Breast epithelium (tissue), 4 donors: Measurements from ENCODE around the gene SIGLEC10. TPM values are rescaled to one million over a fixed set of nuclear protein-coding genes. Genes with fewer than 3 reads are reported as not detected.
A peak's percentile ranks its signal among the peaks of the same experiment; 100 is the strongest.

Experiments used
- DNase-seq, 2 donors: peaks; one replicate each; pipeline ENCODE4 v3.0.0-alpha.2; 2019; ENCODE audit warnings: low spot score in 2 of 2
- H3K27ac ChIP-seq, 2 donors: fragments of 200-600 bp; sonication (generic) in 1 of 2; one replicate each; pipeline ENCODE4 v1.5.1; 2016 to 2019; ENCODE audit warnings: mild to moderate bottlenecking in 1 of 2
- H3K27me3 ChIP-seq, 2 donors: fragments of 200-600 bp; sonication (generic) in 1 of 2; one replicate each; pipeline versions ENCODE4 v1.5.1 to v1.6.0; 2017 to 2019; ENCODE audit warnings: control low read depth in 1 of 2, mild to moderate bottlenecking in 1 of 2
- H3K36me3 ChIP-seq: fragments of 200-600 bp; one replicate; pipeline ENCODE4 v1.5.1; 2019
- H3K4me1 ChIP-seq, 2 donors: fragments of 200-600 bp; sonication (generic); one replicate each; pipeline ENCODE4 v1.5.1; 2016 to 2019; ENCODE audit warnings: control low read depth in 1 of 2
- H3K4me3 ChIP-seq, 3 donors: fragments of 200-600 bp; sonication (generic); 1 replicate in 2 of 3; 2 replicates in 1 of 3; pipeline ENCODE4 v1.5.1; 2016 to 2019; ENCODE audit warnings: mild to moderate bottlenecking in 3 of 3, moderate library complexity in 2 of 3
- H3K9me3 ChIP-seq, 2 donors: fragments of 200-600 bp; sonication (generic) in 1 of 2; one replicate each; pipeline ENCODE4 v1.5.1; 2016 to 2019; ENCODE audit warnings: control low read depth in 1 of 2
- POLR2A ChIP-seq: fragments of 450-650 bp; IDR thresholded peaks from one replicate; pipeline ENCODE4 v1.6.1; 2016; ENCODE audit warnings: antibody characterized with exemption, mild to moderate bottlenecking, moderate library complexity
- POLR2AphosphoS5 ChIP-seq, 3 donors: sonication (generic); formaldehyde crosslinking; IDR thresholded peaks; one replicate each; pipeline ENCODE4 v1.6.1; 2017; ENCODE audit warnings: antibody characterized with exemption in 3 of 3
- intact Hi-C: fragments of 100-400 bp; cut with DNase I; formaldehyde crosslinking; loops from one replicate; pipeline ENCODE4 v1.15.1; 2023; ENCODE audit warnings: low total_unique reads
- total RNA-seq, 3 donors: library from RNA; depleted of rRNA; stranded (reverse); fragments of >200 nt; gene quantifications; one replicate each; pipeline ENCODE4 v1.1.0, GENCODE V29; 2016
- TF ChIP-seq, protein P1 (sequence below), 3 donors: fragments of 450-650 bp; IDR thresholded peaks; one replicate each; pipeline ENCODE4 v1.5.1; 2016 to 2017; ENCODE audit warnings: antibody characterized with exemption in 3 of 3, mild to moderate bottlenecking in 3 of 3, moderate library complexity in 3 of 3

The SIGLEC10 gene
- total RNA-seq, 3 donors from 2014 or later: 1.8 to 17.0 (median 10.2) TPM

DNA sequence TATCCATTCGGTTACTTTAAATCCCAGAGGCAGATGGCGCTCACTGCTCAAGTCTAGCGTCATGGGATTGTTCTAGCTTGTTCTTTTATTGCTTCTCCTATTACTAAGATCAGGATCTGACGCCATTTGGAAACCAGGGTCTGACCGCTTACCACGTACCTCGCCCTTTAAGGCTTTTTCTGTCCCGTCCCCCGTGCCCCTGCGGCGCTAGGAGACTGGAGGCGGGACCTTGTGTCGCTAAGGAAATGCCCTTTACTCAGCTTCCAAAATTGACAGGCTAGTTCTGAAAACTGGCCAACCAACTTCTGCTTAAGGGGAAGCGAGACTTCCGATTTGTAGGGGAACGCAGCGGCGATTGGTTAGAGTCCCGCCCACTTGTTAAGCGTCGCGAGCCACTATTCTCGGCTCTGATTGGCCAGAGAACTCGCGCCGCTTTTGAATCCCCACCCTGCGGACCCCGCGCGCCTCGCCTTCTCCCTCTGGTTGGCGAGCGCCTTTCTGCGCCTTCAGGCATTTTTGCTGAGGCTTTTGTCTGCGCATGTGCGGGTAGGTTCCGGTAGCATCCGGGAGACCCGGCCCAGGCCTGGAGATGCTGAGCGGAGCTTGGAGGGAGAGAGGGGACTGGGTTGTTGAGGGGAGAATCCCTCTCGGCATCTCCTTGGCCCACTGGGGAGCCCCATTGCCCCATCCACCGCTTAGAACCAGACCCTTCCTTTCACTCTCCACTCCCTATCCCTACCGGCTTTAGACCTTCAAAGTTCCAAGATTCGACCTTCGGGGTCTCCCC, 23.2 kb downstream of the SIGLEC10 start:
- TF ChIP-seq POLR2A (no peak), POLR2AphosphoS5 (IDR thresholded peaks at IDR 0.05) (peak; percentile 19 to 25 (median 23))
- TF ChIP-seq, protein P1, sequence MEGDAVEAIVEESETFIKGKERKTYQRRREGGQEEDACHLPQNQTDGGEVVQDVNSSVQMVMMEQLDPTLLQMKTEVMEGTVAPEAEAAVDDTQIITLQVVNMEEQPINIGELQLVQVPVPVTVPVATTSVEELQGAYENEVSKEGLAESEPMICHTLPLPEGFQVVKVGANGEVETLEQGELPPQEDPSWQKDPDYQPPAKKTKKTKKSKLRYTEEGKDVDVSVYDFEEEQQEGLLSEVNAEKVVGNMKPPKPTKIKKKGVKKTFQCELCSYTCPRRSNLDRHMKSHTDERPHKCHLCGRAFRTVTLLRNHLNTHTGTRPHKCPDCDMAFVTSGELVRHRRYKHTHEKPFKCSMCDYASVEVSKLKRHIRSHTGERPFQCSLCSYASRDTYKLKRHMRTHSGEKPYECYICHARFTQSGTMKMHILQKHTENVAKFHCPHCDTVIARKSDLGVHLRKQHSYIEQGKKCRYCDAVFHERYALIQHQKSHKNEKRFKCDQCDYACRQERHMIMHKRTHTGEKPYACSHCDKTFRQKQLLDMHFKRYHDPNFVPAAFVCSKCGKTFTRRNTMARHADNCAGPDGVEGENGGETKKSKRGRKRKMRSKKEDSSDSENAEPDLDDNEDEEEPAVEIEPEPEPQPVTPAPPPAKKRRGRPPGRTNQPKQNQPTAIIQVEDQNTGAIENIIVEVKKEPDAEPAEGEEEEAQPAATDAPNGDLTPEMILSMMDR (IDR thresholded peaks at IDR 0.05): no peak
- peak overlapping the region; percentile 26 to 67 (median 49) for H3K4me3 ChIP-seq
- H3K9me3 ChIP-seq: no peaks in the 10 kb centered on the region
- peak overlapping the region; percentile 79 to 86 for H3K27ac ChIP-seq
- no peaks in the 10 kb centered on the region for H3K36me3 ChIP-seq
- no peaks in the 10 kb centered on the region for H3K27me3 ChIP-seq
- H3K4me1 ChIP-seq: no peaks in the 10 kb centered on the region
- intact Hi-C loops: no loop called here
- peak; percentile 87 to 94 for DNase-seq

DNA sequence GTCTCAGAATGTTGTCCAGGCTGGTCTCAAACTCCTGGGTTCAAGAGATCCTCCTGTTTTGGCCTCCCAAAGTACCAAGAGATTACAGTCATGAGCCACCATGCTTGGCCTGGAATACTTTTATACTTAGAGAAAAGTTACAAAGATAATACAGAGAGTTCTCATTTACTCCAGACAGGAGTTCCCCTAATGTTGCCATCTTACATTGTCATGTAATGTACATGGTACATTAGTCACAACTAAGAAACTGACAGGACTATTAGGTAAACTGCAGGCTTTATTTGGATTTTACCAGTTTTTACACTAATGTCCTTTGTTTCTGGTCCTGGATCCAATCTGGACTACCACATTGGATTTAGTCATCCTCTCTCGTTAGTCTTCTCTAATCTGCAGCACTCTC, 24.7 kb downstream of the SIGLEC10 start:
- TF ChIP-seq POLR2A: no peak
- no peak for TF ChIP-seq POLR2AphosphoS5 (IDR thresholded peaks at IDR 0.05)
- TF ChIP-seq, protein P1 (IDR thresholded peaks at IDR 0.05): no peak
- intact Hi-C loops: no loop called here

DNA sequence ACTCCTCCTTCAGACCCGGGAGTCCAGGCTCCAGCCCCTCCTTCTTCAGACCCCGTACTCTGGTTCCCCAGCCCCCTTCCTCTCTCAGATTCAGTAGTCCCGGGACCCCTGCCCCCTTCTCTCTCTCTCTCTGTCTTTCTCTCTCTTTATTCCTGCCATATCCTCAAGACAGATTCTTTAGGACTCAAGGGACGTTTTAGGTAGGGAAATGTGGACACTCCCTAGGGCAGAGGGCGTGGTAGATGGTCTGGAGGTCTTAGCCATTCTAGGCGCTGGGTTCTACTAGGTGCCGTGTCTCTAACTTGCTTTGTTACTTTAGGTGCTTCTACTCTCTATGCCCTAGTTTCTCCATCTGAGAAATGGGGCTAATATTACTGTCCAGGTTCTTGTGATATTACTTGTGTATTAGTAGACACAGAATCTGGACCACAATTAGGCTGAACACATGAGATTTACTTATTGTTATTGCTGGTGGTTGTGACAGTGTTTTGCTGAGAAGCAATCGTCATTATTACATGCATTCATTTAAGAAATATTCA, 26.3 kb downstream of the SIGLEC10 start:
- H3K27ac ChIP-seq: no peak overlapping the region
- no peak for TF ChIP-seq POLR2A
- no peak for TF ChIP-seq POLR2AphosphoS5 (IDR thresholded peaks at IDR 0.05)
- TF ChIP-seq, protein P1 (IDR thresholded peaks at IDR 0.05): no peak
- DNase-seq: no peak
- intact Hi-C loops: loop anchor here (2.0 kb wide), 1 partner anchor 46 kb away; no protein-coding TSS in a partner anchor
- no peaks in the 10 kb centered on the region for H3K36me3 ChIP-seq
- no peaks in the 10 kb centered on the region for H3K27me3 ChIP-seq
- no peak overlapping the region for H3K4me3 ChIP-seq
- no peaks in the 10 kb centered on the region for H3K9me3 ChIP-seq
- no peaks in the 10 kb centered on the region for H3K4me1 ChIP-seq

More for the DNA sequence above, 24.7 kb downstream of the SIGLEC10 start:
- H3K27me3 ChIP-seq: no peaks in the 10 kb centered on the region
- no peaks in the 10 kb centered on the region for H3K36me3 ChIP-seq
- no peak overlapping the region for H3K27ac ChIP-seq
- no peak overlapping the region for H3K4me3 ChIP-seq
- DNase-seq: no peak
- H3K9me3 ChIP-seq: no peaks in the 10 kb centered on the region
- H3K4me1 ChIP-seq: no peaks in the 10 kb centered on the region

DNA sequence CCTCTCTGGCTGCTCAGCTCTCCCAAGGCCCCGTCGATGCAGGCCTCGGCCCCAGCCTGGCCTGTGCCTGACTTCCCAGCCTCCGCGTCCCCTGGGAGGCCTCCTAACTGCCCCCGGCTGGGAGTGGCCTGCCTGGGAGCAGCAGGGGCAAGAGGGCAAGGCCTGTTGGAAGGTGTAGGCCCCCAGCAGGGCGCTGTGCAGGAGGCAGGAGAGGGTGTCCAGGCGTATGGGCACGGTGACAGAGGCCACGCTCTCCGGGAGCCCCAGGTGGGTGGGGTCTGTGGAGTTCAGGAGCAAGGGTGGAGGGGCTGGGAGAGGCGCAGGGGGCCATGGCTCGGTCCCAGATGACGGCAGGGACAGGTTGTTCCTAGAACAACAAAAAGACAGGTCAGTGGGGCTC, 28.3 kb downstream of the SIGLEC10 start:
- no peaks in the 10 kb centered on the region for H3K9me3 ChIP-seq
- DNase-seq: no peak

More for the DNA sequence above, 28.3 kb downstream of the SIGLEC10 start:
- TF ChIP-seq POLR2A: no peak
- TF ChIP-seq, protein P1 (IDR thresholded peaks at IDR 0.05): no peak
- TF ChIP-seq POLR2AphosphoS5 (IDR thresholded peaks at IDR 0.05): no peak
- Histone ChIP-seq H3K27me3 (no peaks in the 10 kb centered on the region), H3K4me3 (no peak overlapping the region), H3K36me3 (no peaks in the 10 kb centered on the region), H3K27ac (no peak overlapping the region), H3K4me1 (no peaks in the 10 kb centered on the region)
- intact Hi-C loops: no loop called here
